GM21619 (cell line): ENCODE measurements around the gene SYNE1.
A peak's percentile ranks its signal among the peaks of the same experiment; 100 is the strongest.

ENCODE experiments used
- ATAC-seq: cut with Tn5 transposase; IDR thresholded peaks from one replicate; pipeline ENCODE4 v1.9.1; 2021; ENCODE audit not compliant: unreplicated experiment

SYNE1 gene

DNA sequence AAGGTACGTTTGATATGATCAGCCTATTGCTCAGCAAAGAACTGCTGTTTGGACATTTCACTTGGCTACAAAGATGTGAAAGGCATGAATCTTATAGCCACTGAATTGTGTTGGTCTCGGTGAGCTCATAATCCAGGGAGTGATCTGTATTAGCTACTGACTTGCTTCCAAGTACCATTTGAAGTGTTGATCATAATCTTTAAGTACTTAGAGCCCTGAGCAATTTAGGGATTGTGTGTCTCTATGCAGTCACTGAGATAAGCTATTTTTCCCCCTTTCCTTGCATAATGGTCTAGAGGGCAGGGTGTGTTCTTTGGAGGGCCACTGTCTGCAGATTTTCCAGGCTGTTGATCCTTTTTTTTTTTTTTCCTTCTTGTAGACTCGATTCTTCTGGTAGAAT, 436.0 kb downstream of the SYNE1 start:
- ATAC-seq, result no peak

- ATAC-seq, result no peak
Observed at GRCh38 chr6:152195896-152196295, 441.3 kb downstream of the SYNE1 start.

DNA sequence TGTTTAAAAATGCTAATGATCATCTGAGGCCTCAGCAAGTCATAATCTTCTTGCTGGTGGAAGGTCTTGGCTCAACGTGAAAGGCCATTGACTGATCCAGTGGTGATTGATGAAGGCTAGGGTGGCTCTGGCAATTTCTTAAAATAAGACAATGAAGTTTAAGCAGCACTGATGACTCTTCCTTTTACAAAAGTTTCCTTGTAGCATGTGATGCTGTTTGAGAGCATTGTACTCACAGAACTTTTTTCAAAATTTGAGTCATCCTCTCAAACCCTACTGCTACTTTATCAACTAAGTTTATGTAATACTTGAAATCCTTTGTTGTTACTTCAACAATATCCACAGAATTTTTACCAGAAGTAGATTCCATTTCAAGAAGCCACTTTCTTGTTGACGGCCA, 447.4 kb downstream of the SYNE1 start:
- no peak for ATAC-seq

DNA sequence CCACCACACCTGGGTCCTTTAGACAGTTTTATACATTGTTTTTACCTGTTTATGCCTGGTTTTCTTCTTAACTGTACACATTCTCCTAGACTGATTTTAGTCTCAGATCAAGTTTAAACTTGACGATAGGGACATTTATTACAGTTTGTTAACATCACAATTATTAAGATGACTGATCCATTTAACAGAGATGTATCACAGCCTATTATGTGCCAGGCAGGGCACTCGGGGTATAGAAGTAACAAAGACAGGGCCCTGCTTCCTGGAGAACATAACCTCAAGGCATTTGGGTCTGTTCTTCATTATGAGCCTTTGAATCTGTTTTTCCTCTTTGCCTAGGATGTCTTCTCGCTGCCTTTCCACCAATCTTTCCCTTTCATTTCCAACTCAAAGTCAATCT, 449.2 kb downstream of the SYNE1 start:
- no peak for ATAC-seq

GRCh38 chr6:152186840-152187239, 450.3 kb downstream of the SYNE1 start:
- no peak for ATAC-seq

GRCh38 chr6:152184917-152185574, 452.1 kb downstream of the SYNE1 start:
- ATAC-seq, result peak; percentile 79

GRCh38 chr6:152184573-152184916, 452.6 kb downstream of the SYNE1 start:
- peak; percentile 45 for ATAC-seq

DNA sequence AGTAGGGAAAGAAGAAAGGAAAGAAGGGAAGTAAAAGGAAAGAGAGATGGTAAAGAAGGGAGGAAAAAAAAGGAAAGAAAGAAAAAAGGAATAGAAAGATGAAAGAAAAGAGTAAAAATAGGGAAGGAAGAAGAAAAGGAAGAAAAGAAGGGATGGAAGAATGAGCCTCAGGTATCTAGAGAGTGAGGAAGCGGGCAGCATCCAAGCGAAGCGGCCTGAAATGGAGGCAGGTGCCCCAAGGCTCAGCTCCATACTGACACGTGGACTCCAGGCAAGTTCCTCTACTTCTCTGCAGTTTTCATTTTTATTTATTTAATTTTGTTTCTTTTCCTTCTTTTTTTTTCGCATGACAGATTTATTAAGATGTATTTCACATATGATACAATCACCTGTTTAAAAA, 456.6 kb downstream of the SYNE1 start:
- no peak for ATAC-seq

DNA sequence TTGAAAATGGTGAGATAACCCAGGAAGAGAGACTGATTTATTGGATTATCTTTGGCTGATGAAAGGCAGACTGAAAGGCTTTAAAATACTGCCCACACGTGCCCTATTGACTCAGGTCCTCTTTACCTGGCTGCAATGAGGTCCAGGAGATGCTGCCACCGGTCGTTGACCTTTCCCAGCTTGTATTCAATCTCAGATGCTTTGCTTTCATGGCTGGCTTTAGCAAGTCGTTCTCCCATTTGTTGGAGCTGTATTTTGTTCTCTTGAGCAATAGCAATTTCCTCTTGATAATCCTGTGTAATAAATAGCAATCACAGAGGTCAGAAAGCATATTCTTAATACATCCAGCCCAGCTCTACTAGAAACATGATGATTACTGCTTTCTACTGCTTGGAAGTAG, 460.9 kb downstream of the SYNE1 start:
- ATAC-seq, result no peak

DNA sequence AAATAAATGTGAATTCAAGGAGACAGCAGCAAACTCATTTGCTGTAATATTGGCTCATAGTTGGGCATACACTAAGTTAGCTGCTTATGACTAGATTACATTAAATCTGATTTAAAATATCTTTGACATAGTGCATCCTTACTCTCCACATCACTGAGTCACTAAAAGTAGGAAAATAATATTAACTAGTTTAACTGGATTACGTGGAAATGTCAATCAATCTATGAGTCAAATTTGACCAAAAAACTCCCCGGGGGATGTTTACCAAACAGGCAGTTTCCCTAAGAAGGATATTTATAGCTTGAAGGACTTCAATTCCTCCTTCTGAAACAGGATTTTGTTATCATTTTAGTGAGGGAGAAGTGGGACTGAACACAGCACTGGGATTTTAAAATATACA, 463.2 kb downstream of the SYNE1 start:
- ATAC-seq, result no peak

DNA sequence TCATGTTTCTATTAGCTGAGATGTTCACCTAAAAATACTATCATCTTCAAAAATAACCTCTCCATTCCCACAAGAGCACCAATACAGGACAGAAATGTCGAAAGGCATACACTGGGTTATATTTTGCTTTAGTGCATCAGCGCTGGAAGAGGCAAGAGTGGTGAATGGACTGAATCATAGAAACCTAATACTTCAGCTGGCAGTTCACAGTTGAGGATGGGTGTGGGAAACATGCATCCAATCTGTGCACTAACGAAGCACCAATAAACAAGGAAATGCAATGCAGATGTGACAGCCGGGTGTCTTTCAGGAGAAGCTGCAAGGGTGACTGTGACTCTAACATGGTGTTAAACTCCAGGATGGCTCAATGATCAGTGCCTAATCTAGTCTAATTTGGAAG, 463.8 kb downstream of the SYNE1 start:
- no peak for ATAC-seq

DNA sequence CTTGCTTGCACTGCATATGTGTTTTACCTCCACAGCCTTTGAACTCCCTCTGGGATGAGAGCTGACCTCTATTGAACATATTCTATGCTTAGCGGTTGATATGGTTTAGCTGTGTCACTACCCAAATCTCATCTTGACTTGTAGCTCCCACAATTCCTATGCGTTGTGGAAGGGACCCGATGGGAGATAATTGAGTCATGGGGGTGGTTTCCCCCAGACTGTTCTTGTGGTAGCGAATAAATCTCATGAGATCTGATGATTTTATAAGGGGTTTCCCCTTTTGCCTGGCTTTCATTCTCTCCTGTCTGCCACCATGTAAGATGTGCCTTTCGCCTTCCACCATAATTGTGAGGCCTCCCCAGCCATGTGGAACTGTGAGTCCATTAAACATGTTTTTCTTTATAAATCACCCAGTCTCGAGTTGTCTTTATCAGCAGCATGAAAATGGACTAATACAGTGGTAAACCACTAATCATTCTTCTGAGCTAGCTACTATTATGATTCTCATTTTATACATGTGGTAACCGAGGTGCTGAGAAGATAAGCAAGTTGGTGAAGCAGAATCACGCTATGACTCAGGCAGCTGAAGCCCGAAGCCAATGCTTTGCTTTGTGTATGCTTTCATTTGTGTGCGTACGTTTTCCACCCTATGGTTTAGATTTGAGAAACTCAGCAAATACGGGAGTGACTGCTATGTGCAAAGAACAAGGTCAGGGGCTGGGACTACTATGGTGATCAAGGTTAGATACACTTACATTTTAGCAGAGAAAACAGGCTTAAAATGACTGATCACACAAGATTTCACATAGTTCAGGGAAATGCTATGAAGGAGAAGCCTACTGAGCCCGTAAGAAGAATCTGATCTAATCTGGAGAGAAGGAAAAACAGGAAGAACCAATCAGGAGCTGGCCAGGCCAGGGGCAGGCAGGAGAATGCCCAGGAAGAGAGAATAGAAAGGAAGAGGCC, 466.2 kb downstream of the SYNE1 start:
- ATAC-seq, result peak; percentile 97

DNA sequence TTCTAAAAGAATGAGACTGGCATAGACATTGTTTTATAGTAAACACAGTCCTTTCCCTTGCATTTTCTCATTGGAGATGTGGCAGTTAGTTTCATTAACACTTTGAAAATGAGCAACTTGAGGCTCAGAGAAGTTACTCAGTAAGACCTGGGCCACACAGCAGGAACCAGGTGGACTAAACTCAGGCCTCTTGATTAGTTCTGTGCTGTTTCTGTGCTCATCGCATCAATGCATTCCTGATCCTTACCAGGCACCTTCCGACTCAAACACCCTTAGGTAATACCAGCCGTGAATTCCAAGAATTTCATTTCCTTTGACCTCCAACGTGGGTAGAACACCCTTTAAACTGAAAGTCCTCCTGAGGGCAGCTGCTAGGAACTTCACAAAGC, 466.9 kb downstream of the SYNE1 start:
- no peak for ATAC-seq

DNA sequence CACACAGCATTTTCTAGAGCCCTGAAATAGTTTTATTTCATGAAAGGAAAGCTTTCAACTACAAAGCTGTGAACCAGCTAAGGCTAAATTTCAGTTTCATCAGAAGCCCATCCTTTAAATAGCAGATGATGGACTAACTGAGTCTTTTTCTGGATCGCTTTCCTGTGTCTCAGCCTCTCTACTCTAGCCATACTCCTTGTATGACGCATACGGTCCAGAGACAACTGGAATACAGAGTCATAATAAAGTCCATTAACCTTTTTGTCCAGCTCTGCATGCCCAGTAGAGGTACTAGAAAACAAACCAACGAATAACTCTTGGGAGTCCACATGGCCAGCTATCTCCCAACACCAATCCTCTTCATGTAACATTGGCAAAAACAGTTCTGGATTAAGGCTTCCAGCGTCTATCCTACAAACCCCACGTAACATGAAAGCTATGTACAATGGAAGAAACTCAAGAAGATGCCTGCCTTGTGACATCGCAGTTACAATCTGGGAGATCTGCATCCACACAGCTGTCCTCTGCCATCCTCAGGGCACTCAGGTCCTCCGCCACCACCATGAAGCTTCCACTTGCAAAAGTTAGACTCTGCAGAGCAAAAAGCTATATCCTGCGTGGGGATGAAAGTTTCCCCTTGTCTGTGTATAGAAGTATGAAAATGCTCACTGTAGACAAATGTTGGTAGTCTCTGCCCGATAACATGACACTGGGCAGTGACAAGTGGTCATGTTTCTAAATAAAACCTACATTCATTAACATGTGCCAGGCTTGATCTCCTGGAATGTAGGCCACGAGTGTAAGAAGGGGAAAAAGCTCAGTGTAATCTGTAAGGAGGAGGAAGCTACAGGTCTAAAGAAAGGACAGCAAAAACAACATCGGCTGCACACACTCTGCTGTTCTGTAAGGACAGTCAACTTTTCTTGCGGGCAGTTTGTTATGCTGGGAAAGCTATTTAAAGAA, 469.2 kb downstream of the SYNE1 start:
- ATAC-seq, result no peak

DNA sequence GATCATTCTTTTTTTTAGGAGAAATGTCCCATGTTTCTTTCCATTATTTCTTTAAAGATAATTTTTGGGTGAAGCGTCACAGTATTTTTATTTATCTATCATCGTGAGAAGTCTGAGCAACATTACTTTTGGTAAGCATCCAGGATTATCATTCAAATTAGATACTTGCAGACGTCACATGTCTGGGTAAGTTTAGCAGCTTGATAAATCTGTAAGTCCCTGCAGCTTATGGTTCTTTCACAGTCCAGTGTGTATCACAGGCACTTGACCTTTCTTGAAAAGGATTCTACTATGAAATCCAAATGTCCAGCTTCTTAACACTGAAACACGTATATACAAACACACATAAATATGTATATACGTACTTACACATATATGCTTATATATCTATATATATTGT, 470.3 kb downstream of the SYNE1 start:
- no peak for ATAC-seq

DNA sequence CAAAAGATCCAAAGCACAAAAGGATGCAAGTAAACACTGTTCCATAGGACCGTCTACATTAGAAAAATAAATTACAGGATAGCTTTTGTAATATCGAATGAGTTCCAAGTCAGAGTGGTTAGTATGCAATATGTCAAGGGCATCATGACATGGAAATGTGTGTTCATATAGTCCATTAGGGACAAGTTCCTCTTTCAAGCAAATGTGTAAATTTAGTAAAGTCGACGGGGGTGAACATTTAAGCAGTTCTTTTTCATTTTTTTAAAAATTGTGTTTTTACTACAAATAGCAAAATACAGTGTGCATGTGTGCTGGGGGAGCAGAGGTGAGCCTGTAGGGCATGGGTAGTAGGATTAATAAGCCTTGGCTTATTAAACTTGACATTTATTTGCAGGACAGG, 470.7 kb downstream of the SYNE1 start:
- no peak for ATAC-seq

GRCh38 chr6:152164957-152165356, 472.2 kb downstream of the SYNE1 start:
- ATAC-seq, result no peak

DNA sequence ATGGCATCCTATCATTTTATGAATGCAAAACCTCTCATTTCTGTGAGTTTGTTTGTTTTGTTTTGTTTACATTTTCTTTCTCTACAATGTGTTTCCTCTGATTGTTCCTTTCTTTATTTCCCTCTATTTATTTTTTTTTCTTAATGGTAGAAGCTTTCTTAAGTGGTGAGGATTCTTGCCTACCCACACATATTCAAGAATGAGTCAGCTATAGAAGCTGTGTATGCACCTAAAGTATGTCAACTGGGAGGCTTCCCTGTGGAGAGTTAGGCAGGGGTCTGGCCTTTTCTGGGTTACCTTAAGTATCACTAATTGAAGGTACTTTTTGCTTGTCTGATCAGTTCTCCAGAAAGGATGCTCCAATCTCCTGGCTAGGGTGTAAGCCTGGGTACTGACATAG, 475.7 kb downstream of the SYNE1 start:
- ATAC-seq, result no peak

GRCh38 chr6:152160346-152160745, 476.8 kb downstream of the SYNE1 start:
- peak; percentile 98 for ATAC-seq

DNA sequence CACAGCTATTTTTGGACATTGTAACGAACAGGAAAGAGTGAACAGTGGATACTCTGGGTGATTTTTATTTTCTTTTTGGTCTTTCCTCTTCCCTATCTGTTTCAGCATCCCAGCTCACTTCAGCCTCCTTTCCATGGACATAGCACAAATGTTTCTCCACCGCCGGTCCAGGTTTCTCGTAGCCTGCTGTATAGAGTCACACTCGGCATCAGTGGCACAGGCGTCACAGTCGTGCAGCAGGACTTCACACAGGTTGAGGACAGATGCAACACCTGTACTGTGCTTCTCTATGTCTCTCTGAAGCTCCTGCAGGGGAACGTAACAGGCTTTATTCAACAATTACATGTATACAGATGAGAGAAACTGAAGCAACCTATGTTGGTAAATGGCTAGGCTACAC, 481.4 kb downstream of the SYNE1 start:
- no peak for ATAC-seq
